ENCODE measurements around the gene KCND3.

Gene KCND3

DNA sequence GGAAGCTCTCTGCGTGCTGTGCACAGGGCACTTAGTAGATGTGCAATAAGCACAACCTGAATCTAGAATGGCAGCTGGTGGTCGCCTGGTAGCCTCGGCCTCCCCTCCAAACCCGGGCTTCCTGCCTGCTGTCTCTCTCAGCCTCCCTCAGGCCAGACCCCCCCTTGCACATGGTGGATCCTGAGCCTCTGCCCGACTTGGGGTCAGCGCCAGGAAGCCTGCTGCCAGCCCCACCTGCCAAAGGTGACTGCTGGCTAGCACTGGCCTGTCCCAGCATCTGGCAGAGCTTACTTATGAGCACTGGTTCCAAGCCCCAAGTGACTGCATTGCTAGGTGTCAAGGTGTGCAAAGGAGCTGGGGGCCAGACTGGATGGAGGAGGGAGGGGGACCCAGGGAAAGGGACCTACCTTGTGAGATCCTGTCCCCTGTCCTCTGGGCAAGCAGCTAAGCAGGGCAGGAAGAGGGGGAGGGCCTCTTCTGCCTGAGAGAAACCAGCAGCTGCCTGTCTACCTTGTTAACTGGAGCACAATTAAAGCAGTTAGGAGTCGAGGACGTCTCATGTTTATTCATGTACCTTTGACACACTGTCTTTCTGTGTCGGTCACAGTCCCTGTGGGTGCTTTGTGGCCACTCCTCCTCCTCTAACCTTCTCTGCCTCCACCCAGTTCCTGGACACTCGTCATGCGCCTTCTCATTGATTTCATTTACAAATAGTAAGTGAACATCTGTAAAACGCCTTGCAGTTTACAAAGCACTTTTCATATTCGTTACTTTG is 132.9 kb downstream of the KCND3 start:
- H3K4me3 ChIP-seq (ENCODE audit: low read depth in 1 of 2, low read length in 2 of 2), result no peak overlapping the region
- no peak overlapping the region for H3K27ac ChIP-seq (ENCODE audit: low read depth, low read length)
- H3K4me1 ChIP-seq (ENCODE audit: control insufficient read depth in 1 of 2, insufficient read depth in 2 of 2, low read length in 2 of 2), result no peaks in the 10 kb centered on the region
- H3K27me3 ChIP-seq (ENCODE audit: control insufficient read depth in 1 of 2, insufficient read depth in 2 of 2, low read length in 2 of 2), result peaks cover 0 to 4% of the 10 kb centered on the region in 2 donors
- no peak overlapping the region for H3K9ac ChIP-seq (ENCODE audit: low read depth in 1 of 2, low read length in 2 of 2)
- H3K36me3 ChIP-seq (ENCODE audit: control insufficient read depth in 1 of 2, insufficient read depth in 2 of 2, low read length in 2 of 2), result no peaks in the 10 kb centered on the region
- no peaks in the 10 kb centered on the region for H3K9me3 ChIP-seq (ENCODE audit: control insufficient read depth in 1 of 2, low read length in 2 of 2)

DNA sequence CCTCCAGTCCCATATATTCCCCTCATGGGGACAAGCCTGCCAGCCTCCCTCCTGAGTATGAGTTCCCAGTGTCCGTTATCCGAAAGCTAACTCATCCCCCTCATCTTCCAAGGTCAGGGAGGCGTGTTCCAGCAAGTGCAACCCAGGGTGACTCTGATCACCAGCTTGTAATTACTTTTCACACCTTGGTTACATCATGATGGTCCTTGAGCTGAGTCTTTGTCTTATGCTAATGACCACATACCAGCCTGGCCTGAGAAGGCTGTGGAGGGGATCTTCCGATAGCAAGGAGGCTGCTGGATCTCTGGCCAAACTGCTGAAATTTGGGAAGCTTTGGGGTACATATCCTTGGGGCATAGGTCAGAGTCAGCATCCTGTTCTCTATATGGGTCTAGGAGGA is 134.2 kb downstream of the KCND3 start:
- H3K36me3 ChIP-seq (ENCODE audit: control insufficient read depth in 1 of 2, insufficient read depth in 2 of 2, low read length in 2 of 2), result no peaks in the 10 kb centered on the region
- no peak overlapping the region for H3K27ac ChIP-seq (ENCODE audit: low read depth, low read length)
- H3K9ac ChIP-seq (ENCODE audit: low read depth in 1 of 2, low read length in 2 of 2), result no peak overlapping the region
- no peaks in the 10 kb centered on the region for H3K9me3 ChIP-seq (ENCODE audit: control insufficient read depth in 1 of 2, low read length in 2 of 2)
- H3K4me1 ChIP-seq (ENCODE audit: control insufficient read depth in 1 of 2, insufficient read depth in 2 of 2, low read length in 2 of 2), result no peaks in the 10 kb centered on the region
- no peak overlapping the region for H3K4me3 ChIP-seq (ENCODE audit: low read depth in 1 of 2, low read length in 2 of 2)
- H3K27me3 ChIP-seq (ENCODE audit: control insufficient read depth in 1 of 2, insufficient read depth in 2 of 2, low read length in 2 of 2), result peaks cover 0 to 4% of the 10 kb centered on the region in 2 donors

DNA sequence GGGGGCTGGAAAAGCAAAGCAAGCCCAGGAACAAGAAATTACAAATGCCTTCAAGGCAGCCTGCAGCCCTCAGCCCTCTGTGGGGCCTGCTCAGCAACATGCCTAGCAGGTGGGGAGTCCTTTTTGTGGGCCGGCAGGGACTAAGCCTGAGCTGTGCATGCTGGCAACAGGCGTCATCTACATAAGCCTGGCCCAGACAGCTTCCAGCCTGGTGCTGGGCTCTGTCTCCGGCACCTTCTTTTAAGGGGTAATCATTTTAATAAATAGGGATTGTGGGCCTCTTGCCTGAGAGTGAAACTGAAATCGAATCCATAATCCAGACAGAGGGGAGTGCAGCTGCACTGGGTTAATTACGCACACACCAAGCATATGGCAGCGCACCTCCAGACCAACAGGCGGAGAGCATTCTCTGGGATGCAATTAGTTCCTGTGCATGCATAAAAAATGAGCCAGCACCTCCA is 137.2 kb downstream of the KCND3 start:
- H3K27ac ChIP-seq (ENCODE audit: low read depth, low read length), result no peak overlapping the region

DNA sequence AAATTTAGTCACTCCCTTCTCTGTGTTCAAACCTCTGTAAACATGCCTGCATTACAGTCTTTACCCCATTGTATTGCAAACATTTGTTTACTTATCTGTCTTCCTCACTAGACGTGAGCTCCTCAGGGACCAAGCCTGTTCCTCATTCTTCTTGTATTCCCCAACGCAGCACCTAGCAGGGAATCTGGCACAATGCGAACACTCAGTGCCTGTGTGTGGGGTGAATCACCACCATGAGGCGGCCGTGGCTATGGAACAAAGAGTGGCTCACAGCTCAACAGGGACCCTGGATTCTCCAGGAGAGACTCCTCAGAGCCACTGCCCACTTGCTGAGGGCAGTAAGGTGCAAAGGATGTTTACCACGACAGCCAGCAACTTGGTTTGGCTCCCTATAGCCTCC is 137.9 kb downstream of the KCND3 start:
- Histone ChIP-seq H3K9me3 (ENCODE audit: control insufficient read depth in 1 of 2, low read length in 2 of 2) (no peaks in the 10 kb centered on the region), H3K4me3 (ENCODE audit: low read depth in 1 of 2, low read length in 2 of 2) (no peak overlapping the region), H3K36me3 (ENCODE audit: control insufficient read depth in 1 of 2, insufficient read depth in 2 of 2, low read length in 2 of 2) (no peaks in the 10 kb centered on the region), H3K27ac (ENCODE audit: low read depth, low read length) (no peak overlapping the region), H3K27me3 (ENCODE audit: control insufficient read depth in 1 of 2, insufficient read depth in 2 of 2, low read length in 2 of 2) (no peaks in the 10 kb centered on the region), H3K4me1 (ENCODE audit: control insufficient read depth in 1 of 2, insufficient read depth in 2 of 2, low read length in 2 of 2) (no peaks in the 10 kb centered on the region), H3K9ac (ENCODE audit: low read depth in 1 of 2, low read length in 2 of 2) (no peak overlapping the region)

More for the DNA sequence above, 137.2 kb downstream of the KCND3 start:
- Histone ChIP-seq H3K9me3 (ENCODE audit: control insufficient read depth in 1 of 2, low read length in 2 of 2) (no peaks in the 10 kb centered on the region), H3K36me3 (ENCODE audit: control insufficient read depth in 1 of 2, insufficient read depth in 2 of 2, low read length in 2 of 2) (no peaks in the 10 kb centered on the region), H3K4me3 (ENCODE audit: low read depth in 1 of 2, low read length in 2 of 2) (no peak overlapping the region), H3K27me3 (ENCODE audit: control insufficient read depth in 1 of 2, insufficient read depth in 2 of 2, low read length in 2 of 2) (no peaks in the 10 kb centered on the region), H3K9ac (ENCODE audit: low read depth in 1 of 2, low read length in 2 of 2) (no peak overlapping the region), H3K4me1 (ENCODE audit: control insufficient read depth in 1 of 2, insufficient read depth in 2 of 2, low read length in 2 of 2) (no peaks in the 10 kb centered on the region)

DNA sequence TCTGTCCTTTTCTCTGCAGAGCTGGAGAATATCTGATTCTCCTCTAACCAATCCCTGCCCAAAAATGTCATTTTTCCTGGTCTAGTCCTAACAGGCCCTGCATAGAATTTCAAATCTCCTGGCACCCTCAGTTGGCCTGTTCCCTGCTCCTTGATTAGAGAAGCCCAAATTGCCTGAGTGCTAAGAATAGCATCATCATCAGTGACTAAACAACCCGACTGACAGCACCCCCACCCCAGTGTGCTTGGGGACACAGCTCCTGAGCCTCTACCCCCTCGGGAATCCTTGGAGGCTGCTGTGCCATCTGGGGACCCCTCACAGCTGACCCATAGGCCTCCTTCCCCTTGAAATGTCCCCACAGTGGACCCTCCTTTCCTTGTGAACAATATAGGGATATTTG is 139.4 kb downstream of the KCND3 start:
- H3K9me3 ChIP-seq (ENCODE audit: control insufficient read depth in 1 of 2, low read length in 2 of 2), result no peaks in the 10 kb centered on the region
- H3K4me3 ChIP-seq (ENCODE audit: low read depth in 1 of 2, low read length in 2 of 2), result no peak overlapping the region
- no peaks in the 10 kb centered on the region for H3K36me3 ChIP-seq (ENCODE audit: control insufficient read depth in 1 of 2, insufficient read depth in 2 of 2, low read length in 2 of 2)
- no peak overlapping the region for H3K27ac ChIP-seq (ENCODE audit: low read depth, low read length)
- no peaks in the 10 kb centered on the region for H3K4me1 ChIP-seq (ENCODE audit: control insufficient read depth in 1 of 2, insufficient read depth in 2 of 2, low read length in 2 of 2)
- H3K9ac ChIP-seq (ENCODE audit: low read depth in 1 of 2, low read length in 2 of 2), result no peak overlapping the region
- H3K27me3 ChIP-seq (ENCODE audit: control insufficient read depth in 1 of 2, insufficient read depth in 2 of 2, low read length in 2 of 2), result no peaks in the 10 kb centered on the region

DNA sequence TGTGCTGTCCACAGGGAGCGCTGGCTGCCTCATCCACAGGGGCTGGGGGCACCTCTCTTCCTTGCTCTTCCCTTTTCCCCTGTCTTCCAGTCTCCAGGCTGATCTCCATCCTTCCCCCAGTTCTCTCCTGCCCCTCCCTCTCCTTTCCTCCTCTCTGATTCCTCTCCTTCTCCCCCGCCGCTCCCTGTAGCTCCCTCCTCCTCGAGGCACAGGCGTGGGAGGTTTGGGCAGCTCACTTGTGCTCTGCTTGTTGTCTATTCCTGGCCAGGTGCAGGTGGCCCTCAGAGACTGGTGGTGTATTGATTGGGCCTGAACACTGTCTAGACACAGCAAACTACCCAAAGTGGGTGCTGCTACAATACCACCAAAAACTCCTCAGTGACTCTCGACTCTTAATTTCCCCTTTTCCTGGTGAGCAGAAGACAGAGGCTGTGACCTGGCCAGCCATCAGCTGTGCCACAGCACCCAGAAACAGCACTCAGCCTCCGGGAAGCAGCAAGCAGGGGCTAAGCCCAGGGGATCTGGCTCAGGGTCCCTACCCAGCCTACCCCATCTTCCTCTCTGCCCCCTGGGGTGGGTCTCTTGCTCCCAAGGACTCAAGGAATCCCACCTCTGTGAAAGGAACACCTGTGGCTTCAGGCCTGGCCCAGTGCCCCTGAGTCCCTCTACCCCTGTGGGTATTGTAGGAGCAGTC is 140.5 kb downstream of the KCND3 start:
- Histone ChIP-seq H3K9ac (ENCODE audit: low read depth in 1 of 2, low read length in 2 of 2) (no peak overlapping the region), H3K4me1 (ENCODE audit: control insufficient read depth in 1 of 2, insufficient read depth in 2 of 2, low read length in 2 of 2) (no peaks in the 10 kb centered on the region), H3K4me3 (ENCODE audit: low read depth in 1 of 2, low read length in 2 of 2) (no peak overlapping the region), H3K36me3 (ENCODE audit: control insufficient read depth in 1 of 2, insufficient read depth in 2 of 2, low read length in 2 of 2) (no peaks in the 10 kb centered on the region), H3K27ac (ENCODE audit: low read depth, low read length) (no peak overlapping the region), H3K27me3 (ENCODE audit: control insufficient read depth in 1 of 2, insufficient read depth in 2 of 2, low read length in 2 of 2) (no peaks in the 10 kb centered on the region), H3K9me3 (ENCODE audit: control insufficient read depth in 1 of 2, low read length in 2 of 2) (no peaks in the 10 kb centered on the region)

DNA sequence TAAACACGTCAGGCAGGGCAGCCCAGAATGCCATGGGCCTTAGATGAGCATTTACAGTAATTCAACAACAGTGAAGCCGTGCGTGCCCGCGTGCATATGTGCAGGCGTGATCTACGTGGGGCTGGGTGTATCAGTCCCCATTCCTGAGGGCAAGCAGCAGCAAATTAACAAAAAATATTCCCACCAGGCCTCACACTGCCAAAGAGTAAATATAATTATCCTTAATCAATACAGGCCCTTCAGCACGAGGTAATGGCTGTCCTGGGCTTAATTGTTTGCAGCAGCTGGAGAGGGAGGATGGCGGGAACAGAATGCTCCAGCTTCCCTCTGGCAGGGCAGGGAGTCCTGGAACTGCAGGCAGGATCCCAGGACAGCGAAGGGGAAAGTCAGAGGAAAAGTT is 142.0 kb downstream of the KCND3 start:
- no peak overlapping the region for H3K9ac ChIP-seq (ENCODE audit: low read depth in 1 of 2, low read length in 2 of 2)
- H3K4me3 ChIP-seq (ENCODE audit: low read depth in 1 of 2, low read length in 2 of 2), result no peak overlapping the region
- H3K4me1 ChIP-seq (ENCODE audit: control insufficient read depth in 1 of 2, insufficient read depth in 2 of 2, low read length in 2 of 2), result no peaks in the 10 kb centered on the region
- no peaks in the 10 kb centered on the region for H3K9me3 ChIP-seq (ENCODE audit: control insufficient read depth in 1 of 2, low read length in 2 of 2)
- H3K27ac ChIP-seq (ENCODE audit: low read depth, low read length), result no peak overlapping the region
- no peaks in the 10 kb centered on the region for H3K36me3 ChIP-seq (ENCODE audit: control insufficient read depth in 1 of 2, insufficient read depth in 2 of 2, low read length in 2 of 2)
- no peaks in the 10 kb centered on the region for H3K27me3 ChIP-seq (ENCODE audit: control insufficient read depth in 1 of 2, insufficient read depth in 2 of 2, low read length in 2 of 2)

DNA sequence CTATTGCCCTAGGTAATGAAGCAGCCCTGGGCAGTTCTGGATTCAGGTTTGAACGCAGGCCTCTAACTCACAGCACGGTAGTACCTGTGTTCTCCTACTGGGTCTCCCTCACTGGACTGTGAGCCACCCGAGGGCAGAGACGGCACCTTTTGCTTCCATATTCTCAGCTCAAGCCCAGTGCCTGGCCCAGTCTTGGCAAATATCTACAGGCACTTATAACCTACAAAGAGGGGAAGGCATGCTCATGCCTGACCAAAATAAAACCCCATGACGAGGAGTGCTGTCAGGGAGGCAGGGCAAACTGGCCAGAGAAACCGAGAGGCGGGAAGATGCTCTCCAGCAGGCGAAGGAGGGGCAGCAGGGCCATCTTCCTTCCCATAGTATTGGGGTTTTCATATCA is 142.6 kb downstream of the KCND3 start:
- Histone ChIP-seq H3K4me3 (ENCODE audit: low read depth in 1 of 2, low read length in 2 of 2) (no peak overlapping the region), H3K27me3 (ENCODE audit: control insufficient read depth in 1 of 2, insufficient read depth in 2 of 2, low read length in 2 of 2) (no peaks in the 10 kb centered on the region), H3K9me3 (ENCODE audit: control insufficient read depth in 1 of 2, low read length in 2 of 2) (no peaks in the 10 kb centered on the region), H3K4me1 (ENCODE audit: control insufficient read depth in 1 of 2, insufficient read depth in 2 of 2, low read length in 2 of 2) (no peaks in the 10 kb centered on the region), H3K9ac (ENCODE audit: low read depth in 1 of 2, low read length in 2 of 2) (no peak overlapping the region), H3K27ac (ENCODE audit: low read depth, low read length) (no peak overlapping the region), H3K36me3 (ENCODE audit: control insufficient read depth in 1 of 2, insufficient read depth in 2 of 2, low read length in 2 of 2) (no peaks in the 10 kb centered on the region)

DNA sequence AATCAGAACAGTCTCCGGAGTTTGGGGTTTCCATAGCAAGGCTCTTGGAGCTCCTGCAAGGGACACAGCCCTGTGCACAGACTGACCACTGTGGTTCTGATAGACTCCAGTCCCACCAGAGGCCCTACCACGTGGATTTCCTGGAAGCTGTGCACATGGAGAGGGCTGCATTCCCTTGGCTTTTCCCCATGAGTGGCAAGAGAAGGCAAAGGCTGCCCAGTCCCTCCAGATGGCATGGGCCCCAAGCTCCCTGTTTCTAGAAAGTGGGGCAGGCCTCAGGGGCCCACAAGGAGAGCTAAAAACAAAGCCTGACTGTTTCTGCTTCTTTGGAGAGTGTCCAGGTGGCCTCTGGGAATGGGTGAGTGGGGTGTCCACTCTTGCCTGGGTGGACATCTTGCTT is 146.3 kb downstream of the KCND3 start:
- Histone ChIP-seq H3K36me3 (ENCODE audit: control insufficient read depth in 1 of 2, insufficient read depth in 2 of 2, low read length in 2 of 2) (no peaks in the 10 kb centered on the region), H3K9ac (ENCODE audit: low read depth in 1 of 2, low read length in 2 of 2) (no peak overlapping the region), H3K4me3 (ENCODE audit: low read depth in 1 of 2, low read length in 2 of 2) (no peak overlapping the region), H3K27ac (ENCODE audit: low read depth, low read length) (no peak overlapping the region), H3K4me1 (ENCODE audit: control insufficient read depth in 1 of 2, insufficient read depth in 2 of 2, low read length in 2 of 2) (no peaks in the 10 kb centered on the region), H3K9me3 (ENCODE audit: control insufficient read depth in 1 of 2, low read length in 2 of 2) (no peaks in the 10 kb centered on the region), H3K27me3 (ENCODE audit: control insufficient read depth in 1 of 2, insufficient read depth in 2 of 2, low read length in 2 of 2) (no peaks in the 10 kb centered on the region)

DNA sequence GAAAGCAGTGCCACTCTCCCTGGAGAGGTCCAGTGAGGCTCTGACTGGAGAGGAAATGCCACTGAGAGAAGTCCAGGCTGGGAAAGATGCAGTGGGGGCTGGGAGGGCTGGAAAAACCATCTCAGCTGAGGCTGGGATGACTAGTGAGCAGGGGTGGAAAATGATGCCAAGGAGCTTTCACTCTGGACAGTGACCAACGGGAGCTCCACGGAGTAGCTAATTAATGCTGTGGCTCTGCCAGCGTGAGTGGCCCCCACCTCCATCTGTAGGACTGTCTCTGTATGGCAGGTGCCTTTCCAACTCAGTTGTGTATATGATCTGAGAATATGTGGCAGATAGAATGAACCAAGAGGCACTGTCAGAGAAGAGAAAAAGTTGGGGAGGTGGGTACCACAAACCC is 147.1 kb downstream of the KCND3 start:
- Histone ChIP-seq H3K9ac (ENCODE audit: low read depth in 1 of 2, low read length in 2 of 2) (no peak overlapping the region), H3K4me3 (ENCODE audit: low read depth in 1 of 2, low read length in 2 of 2) (no peak overlapping the region), H3K27me3 (ENCODE audit: control insufficient read depth in 1 of 2, insufficient read depth in 2 of 2, low read length in 2 of 2) (no peaks in the 10 kb centered on the region), H3K4me1 (ENCODE audit: control insufficient read depth in 1 of 2, insufficient read depth in 2 of 2, low read length in 2 of 2) (no peaks in the 10 kb centered on the region), H3K36me3 (ENCODE audit: control insufficient read depth in 1 of 2, insufficient read depth in 2 of 2, low read length in 2 of 2) (no peaks in the 10 kb centered on the region), H3K9me3 (ENCODE audit: control insufficient read depth in 1 of 2, low read length in 2 of 2) (no peaks in the 10 kb centered on the region), H3K27ac (ENCODE audit: low read depth, low read length) (no peak overlapping the region)

All from duodenal mucosa (tissue), 2 donors.